CD4-positive, alpha-beta T cell treated with Interleukin-17A for 4 hours (primary cell): ENCODE results near the gene SHTN1.

ENCODE experiments used
- DNase-seq: peaks from one replicate; pipeline ENCODE4 v3.0.0-alpha.2; 2020; ENCODE audit warnings: mixed read lengths

The SHTN1 gene

GRCh38 chr10:116915340-116915739 lies 89.6 kb downstream of the SHTN1 start:
- no peak for DNase-seq

GRCh38 chr10:116913695-116914094 lies 91.3 kb downstream of the SHTN1 start:
- DNase-seq = no peak

GRCh38 chr10:116912162-116912561 lies 92.8 kb downstream of the SHTN1 start:
- no peak for DNase-seq

GRCh38 chr10:116910910-116911309 lies 94.1 kb downstream of the SHTN1 start:
- no peak for DNase-seq

GRCh38 chr10:116909307-116909706 lies 95.7 kb downstream of the SHTN1 start:
- no peak for DNase-seq

GRCh38 chr10:116907245-116907987 lies 97.6 kb downstream of the SHTN1 start:
- no peak for DNase-seq

- DNase-seq = no peak
Measured at GRCh38 chr10:116905845-116906210, 99.2 kb downstream of the SHTN1 start.

GRCh38 chr10:116899626-116900025 lies 105.4 kb downstream of the SHTN1 start:
- no peak for DNase-seq

- DNase-seq = no peak
Measured at GRCh38 chr10:116893686-116894037, 111.3 kb downstream of the SHTN1 start.

- DNase-seq = no peak
Measured at GRCh38 chr10:116892907-116893685, 111.9 kb downstream of the SHTN1 start.

GRCh38 chr10:116891208-116891607 lies 113.8 kb downstream of the SHTN1 start:
- DNase-seq = no peak

GRCh38 chr10:116889066-116889465 lies 115.9 kb downstream of the SHTN1 start:
- no peak for DNase-seq

- DNase-seq = no peak
Measured at GRCh38 chr10:116888380-116889055, 116.5 kb downstream of the SHTN1 start.

- DNase-seq = no peak
Measured at GRCh38 chr10:116886772-116887171, 118.2 kb downstream of the SHTN1 start.

GRCh38 chr10:116882639-116883038 lies 122.3 kb downstream of the SHTN1 start:
- DNase-seq = no peak

GRCh38 chr10:116880716-116881482 lies 124.1 kb downstream of the SHTN1 start:
- DNase-seq = no peak

- no peak for DNase-seq
Measured at GRCh38 chr10:116879817-116880216, 125.2 kb downstream of the SHTN1 start.

GRCh38 chr10:116878123-116878522 lies 126.9 kb downstream of the SHTN1 start:
- no peak for DNase-seq

- DNase-seq = no peak
Measured at GRCh38 chr10:116877391-116877790, 127.6 kb downstream of the SHTN1 start.

- DNase-seq = no peak
Measured at GRCh38 chr10:116875897-116876296, 129.1 kb downstream of the SHTN1 start.

- no peak for DNase-seq
Measured at GRCh38 chr10:116873134-116873533, 131.9 kb downstream of the SHTN1 start.

- DNase-seq = no peak
Measured at GRCh38 chr10:116870949-116871348, 134.0 kb downstream of the SHTN1 start.

GRCh38 chr10:116868722-116869121 lies 136.3 kb downstream of the SHTN1 start:
- no peak for DNase-seq
